Liver (tissue), 9 donors: ENCODE measurements around the gene SLC8A3. TPM values are rescaled to one million over a fixed set of nuclear protein-coding genes. Genes with fewer than 3 reads are reported as not detected.

ENCODE experiments used
- DNase-seq: peaks from one replicate; pipeline ENCODE4 v3.0.0-alpha.2; 2017; ENCODE audit warnings: low spot score
- H3K27ac ChIP-seq, 2 donors: one replicate each; pipeline ENCODE4 v1.7.0; 2013; ENCODE audit warnings: inconsistent platforms in 2 of 2, low read length in 2 of 2, control low read depth in 1 of 2, low read depth in 1 of 2, mild to moderate bottlenecking in 1 of 2
- H3K27me3 ChIP-seq, 4 donors: one replicate each; pipeline versions ENCODE4 v1.6.1 to v1.7.0; 2013; ENCODE audit warnings: low read length in 3 of 4, inconsistent platforms in 1 of 4, mild to moderate bottlenecking in 1 of 4, moderate library complexity in 1 of 4; ENCODE audit not compliant: control insufficient read depth in 4 of 4, insufficient read depth in 4 of 4
- H3K36me3 ChIP-seq, 4 donors: one replicate each; pipeline versions ENCODE4 v1.6.1 to v1.7.0; 2013; ENCODE audit warnings: low read length in 3 of 4, mild to moderate bottlenecking in 3 of 4, low read depth in 1 of 4, moderate library complexity in 1 of 4; ENCODE audit not compliant: control insufficient read depth in 4 of 4, insufficient read depth in 3 of 4
- H3K4me1 ChIP-seq, 4 donors: one replicate each; pipeline versions ENCODE4 v1.6.1 to v1.7.0; 2013; ENCODE audit warnings: low read length in 3 of 4, mild to moderate bottlenecking in 3 of 4, moderate library complexity in 1 of 4; ENCODE audit not compliant: control insufficient read depth in 4 of 4, insufficient read depth in 4 of 4
- H3K4me3 ChIP-seq, 3 donors: one replicate each; pipeline versions ENCODE4 v1.6.1 to v1.7.0; 2013; ENCODE audit warnings: low read length in 3 of 3, control low read depth in 1 of 3, low read depth in 1 of 3, mild to moderate bottlenecking in 1 of 3
- H3K9ac ChIP-seq, 2 donors: one replicate each; pipeline ENCODE4 v1.7.0; 2013; ENCODE audit warnings: low read length in 2 of 2, mild to moderate bottlenecking in 2 of 2, moderate library complexity in 2 of 2, control low read depth in 1 of 2, low read depth in 1 of 2
- H3K9me3 ChIP-seq, 4 donors: one replicate each; pipeline versions ENCODE4 v1.6.1 to v1.7.0; 2013; ENCODE audit warnings: low read length in 3 of 4; ENCODE audit not compliant: control insufficient read depth in 4 of 4
- EGR1 ChIP-seq, 2 donors: IDR thresholded peaks; 2 replicates each; pipeline ENCODE4 v1.6.1; 2016 to 2018; ENCODE audit warnings: antibody characterized with exemption in 2 of 2, low read depth in 2 of 2
- FOXA2 ChIP-seq: IDR thresholded peaks from 2 replicates; pipeline ENCODE4 v1.6.1; 2016; ENCODE audit warnings: antibody characterized with exemption
- HNF4G ChIP-seq: IDR thresholded peaks from 2 replicates; pipeline ENCODE4 v1.6.1; 2016; ENCODE audit warnings: antibody characterized with exemption
- RAD21 ChIP-seq, 2 donors: IDR thresholded peaks; 2 replicates each; pipeline ENCODE4 v1.6.1; 2016; ENCODE audit warnings: antibody characterized with exemption in 2 of 2, mild to moderate bottlenecking in 2 of 2
- SP1 ChIP-seq: IDR thresholded peaks from 2 replicates; pipeline ENCODE4 v1.6.1; 2018; ENCODE audit warnings: antibody characterized with exemption, mild to moderate bottlenecking
- YY1 ChIP-seq: IDR thresholded peaks from 2 replicates; pipeline ENCODE4 v1.6.1; 2016; ENCODE audit warnings: antibody characterized with exemption, mild to moderate bottlenecking
- WGBS: extraction: QIAGEN DNeasy Blood & Tissue Kit; methylation state at CpG from one replicate; pipeline ENCODE4 v1.1.7; 2013; 5-methylcytosine and 5-hydroxymethylcytosine counted together
- polyA plus RNA-seq, 2 donors: library from polyadenylated mRNA; stranded (reverse) in 1 of 2; unstranded in 1 of 2; fragments of 200-250 nt in 1 of 2; fragments of >200 nt in 1 of 2; fragmentation: Nextera tagmentation in 1 of 2; extraction: Ambion mirVana in 1 of 2; gene quantifications; one replicate each; pipeline versions ENCODE4 v1.2.1 to v1.2.3, GENCODE V29; 2013 to 2015
- total RNA-seq, 2 donors: library from RNA; depleted of rRNA; stranded (reverse); fragments of >200 nt; gene quantifications; one replicate each; pipeline ENCODE4 v1.2.3, GENCODE V29; 2014
- TF ChIP-seq, protein P1 (sequence below): IDR thresholded peaks from 2 replicates; pipeline ENCODE4 v1.6.1; 2016; ENCODE audit warnings: antibody characterized with exemption
- TF ChIP-seq, protein P2 (sequence below): IDR thresholded peaks from 2 replicates; pipeline ENCODE4 v1.6.1; 2016; ENCODE audit warnings: antibody characterized with exemption, mild to moderate bottlenecking
- TF ChIP-seq, protein P3 (sequence below): fragments of 150-350 bp; IDR thresholded peaks from 2 replicates; pipeline ENCODE4 v1.5.1; 2017; ENCODE audit warnings: improper control_type of control experiment, low read depth, low read length; ENCODE audit not compliant: missing input control
- TF ChIP-seq, protein P4 (sequence below): IDR thresholded peaks from 2 replicates; pipeline ENCODE4 v1.6.1; 2016; ENCODE audit warnings: antibody characterized with exemption
- TF ChIP-seq, protein P5 (sequence below): IDR thresholded peaks from 2 replicates; pipeline ENCODE4 v1.6.1; 2016; ENCODE audit warnings: antibody characterized with exemption
- donor health status: healthy.
- donor health status: healthy.
- donor health status: healthy.
- donor health status: healthy.
- donor health status: healthy.

The SLC8A3 gene
- total and polyA plus RNA-seq, 4 donors, result 0.05 to 0.56 (median 0.10) TPM; not detected in 1

DNA sequence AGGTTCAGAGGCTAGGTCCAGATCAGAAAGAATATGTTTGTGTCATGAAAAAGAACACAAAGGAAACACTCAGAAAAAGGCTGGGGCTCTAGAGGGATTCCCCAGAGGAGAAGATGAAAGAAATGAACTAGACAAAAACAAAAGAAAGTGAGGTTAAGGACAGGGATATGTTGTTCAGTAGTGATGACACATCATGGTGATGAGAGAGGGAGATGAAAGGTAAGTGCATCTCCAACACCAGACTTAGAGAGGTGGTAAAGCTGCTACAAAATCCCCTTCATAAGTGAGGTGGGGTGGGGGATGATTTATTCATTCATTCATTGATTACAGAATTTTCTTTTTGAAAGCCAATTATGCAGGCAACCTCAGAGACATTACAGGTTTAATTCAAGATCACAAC lies 19.6 kb upstream of the SLC8A3 start:
- H3K4me3 ChIP-seq, result no peak overlapping the region
- H3K9ac ChIP-seq, result no peak overlapping the region
- no peaks in the 10 kb centered on the region for H3K9me3 ChIP-seq
- DNase-seq, result no peak
- H3K4me1 ChIP-seq, result no peaks in the 10 kb centered on the region
- H3K27ac ChIP-seq, result no peak overlapping the region
- H3K36me3 ChIP-seq, result no peaks in the 10 kb centered on the region
- peaks cover 0 to 11% (median 0%) of the 10 kb centered on the region in 4 donors for H3K27me3 ChIP-seq
- no peak for TF ChIP-seq RAD21 (IDR thresholded peaks at IDR 0.05)
- TF ChIP-seq EGR1 (IDR thresholded peaks at IDR 0.05; ENCODE audit: low read depth in 2 of 2), result no peak
- no peak for TF ChIP-seq HNF4G
- TF ChIP-seq, protein P1, sequence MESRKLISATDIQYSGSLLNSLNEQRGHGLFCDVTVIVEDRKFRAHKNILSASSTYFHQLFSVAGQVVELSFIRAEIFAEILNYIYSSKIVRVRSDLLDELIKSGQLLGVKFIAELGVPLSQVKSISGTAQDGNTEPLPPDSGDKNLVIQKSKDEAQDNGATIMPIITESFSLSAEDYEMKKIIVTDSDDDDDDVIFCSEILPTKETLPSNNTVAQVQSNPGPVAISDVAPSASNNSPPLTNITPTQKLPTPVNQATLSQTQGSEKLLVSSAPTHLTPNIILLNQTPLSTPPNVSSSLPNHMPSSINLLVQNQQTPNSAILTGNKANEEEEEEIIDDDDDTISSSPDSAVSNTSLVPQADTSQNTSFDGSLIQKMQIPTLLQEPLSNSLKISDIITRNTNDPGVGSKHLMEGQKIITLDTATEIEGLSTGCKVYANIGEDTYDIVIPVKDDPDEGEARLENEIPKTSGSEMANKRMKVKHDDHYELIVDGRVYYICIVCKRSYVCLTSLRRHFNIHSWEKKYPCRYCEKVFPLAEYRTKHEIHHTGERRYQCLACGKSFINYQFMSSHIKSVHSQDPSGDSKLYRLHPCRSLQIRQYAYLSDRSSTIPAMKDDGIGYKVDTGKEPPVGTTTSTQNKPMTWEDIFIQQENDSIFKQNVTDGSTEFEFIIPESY, result no peak
- TF ChIP-seq, protein P2, sequence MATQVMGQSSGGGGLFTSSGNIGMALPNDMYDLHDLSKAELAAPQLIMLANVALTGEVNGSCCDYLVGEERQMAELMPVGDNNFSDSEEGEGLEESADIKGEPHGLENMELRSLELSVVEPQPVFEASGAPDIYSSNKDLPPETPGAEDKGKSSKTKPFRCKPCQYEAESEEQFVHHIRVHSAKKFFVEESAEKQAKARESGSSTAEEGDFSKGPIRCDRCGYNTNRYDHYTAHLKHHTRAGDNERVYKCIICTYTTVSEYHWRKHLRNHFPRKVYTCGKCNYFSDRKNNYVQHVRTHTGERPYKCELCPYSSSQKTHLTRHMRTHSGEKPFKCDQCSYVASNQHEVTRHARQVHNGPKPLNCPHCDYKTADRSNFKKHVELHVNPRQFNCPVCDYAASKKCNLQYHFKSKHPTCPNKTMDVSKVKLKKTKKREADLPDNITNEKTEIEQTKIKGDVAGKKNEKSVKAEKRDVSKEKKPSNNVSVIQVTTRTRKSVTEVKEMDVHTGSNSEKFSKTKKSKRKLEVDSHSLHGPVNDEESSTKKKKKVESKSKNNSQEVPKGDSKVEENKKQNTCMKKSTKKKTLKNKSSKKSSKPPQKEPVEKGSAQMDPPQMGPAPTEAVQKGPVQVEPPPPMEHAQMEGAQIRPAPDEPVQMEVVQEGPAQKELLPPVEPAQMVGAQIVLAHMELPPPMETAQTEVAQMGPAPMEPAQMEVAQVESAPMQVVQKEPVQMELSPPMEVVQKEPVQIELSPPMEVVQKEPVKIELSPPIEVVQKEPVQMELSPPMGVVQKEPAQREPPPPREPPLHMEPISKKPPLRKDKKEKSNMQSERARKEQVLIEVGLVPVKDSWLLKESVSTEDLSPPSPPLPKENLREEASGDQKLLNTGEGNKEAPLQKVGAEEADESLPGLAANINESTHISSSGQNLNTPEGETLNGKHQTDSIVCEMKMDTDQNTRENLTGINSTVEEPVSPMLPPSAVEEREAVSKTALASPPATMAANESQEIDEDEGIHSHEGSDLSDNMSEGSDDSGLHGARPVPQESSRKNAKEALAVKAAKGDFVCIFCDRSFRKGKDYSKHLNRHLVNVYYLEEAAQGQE, result no peak
- TF ChIP-seq, protein P3, sequence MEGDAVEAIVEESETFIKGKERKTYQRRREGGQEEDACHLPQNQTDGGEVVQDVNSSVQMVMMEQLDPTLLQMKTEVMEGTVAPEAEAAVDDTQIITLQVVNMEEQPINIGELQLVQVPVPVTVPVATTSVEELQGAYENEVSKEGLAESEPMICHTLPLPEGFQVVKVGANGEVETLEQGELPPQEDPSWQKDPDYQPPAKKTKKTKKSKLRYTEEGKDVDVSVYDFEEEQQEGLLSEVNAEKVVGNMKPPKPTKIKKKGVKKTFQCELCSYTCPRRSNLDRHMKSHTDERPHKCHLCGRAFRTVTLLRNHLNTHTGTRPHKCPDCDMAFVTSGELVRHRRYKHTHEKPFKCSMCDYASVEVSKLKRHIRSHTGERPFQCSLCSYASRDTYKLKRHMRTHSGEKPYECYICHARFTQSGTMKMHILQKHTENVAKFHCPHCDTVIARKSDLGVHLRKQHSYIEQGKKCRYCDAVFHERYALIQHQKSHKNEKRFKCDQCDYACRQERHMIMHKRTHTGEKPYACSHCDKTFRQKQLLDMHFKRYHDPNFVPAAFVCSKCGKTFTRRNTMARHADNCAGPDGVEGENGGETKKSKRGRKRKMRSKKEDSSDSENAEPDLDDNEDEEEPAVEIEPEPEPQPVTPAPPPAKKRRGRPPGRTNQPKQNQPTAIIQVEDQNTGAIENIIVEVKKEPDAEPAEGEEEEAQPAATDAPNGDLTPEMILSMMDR, result no peak
- TF ChIP-seq YY1, result no peak
- TF ChIP-seq, protein P4, sequence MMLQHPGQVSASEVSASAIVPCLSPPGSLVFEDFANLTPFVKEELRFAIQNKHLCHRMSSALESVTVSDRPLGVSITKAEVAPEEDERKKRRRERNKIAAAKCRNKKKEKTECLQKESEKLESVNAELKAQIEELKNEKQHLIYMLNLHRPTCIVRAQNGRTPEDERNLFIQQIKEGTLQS, result no peak
- no peak for TF ChIP-seq FOXA2
- TF ChIP-seq SP1, result no peak

DNA sequence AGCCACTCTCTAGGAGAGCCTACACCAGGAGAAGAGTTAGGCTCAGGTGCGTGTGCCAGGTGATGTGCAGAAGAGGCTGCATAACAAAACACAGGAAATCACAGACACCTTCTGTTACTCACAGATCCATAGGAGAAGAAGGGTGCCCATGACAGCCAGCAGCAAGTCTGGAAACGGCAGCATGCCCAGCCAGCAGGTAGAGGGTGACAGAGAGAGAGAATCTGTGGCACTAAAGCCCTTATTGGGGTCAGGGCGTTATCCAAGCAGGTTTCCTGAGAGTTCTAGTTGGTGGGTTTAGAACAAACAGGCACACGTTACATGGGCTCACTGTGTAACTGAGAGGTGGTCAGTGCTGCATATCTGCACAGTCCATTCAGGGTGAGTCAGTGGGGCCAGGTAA lies 14.9 kb upstream of the SLC8A3 start:
- H3K4me1 ChIP-seq, result no peaks in the 10 kb centered on the region
- H3K9ac ChIP-seq, result no peak overlapping the region
- H3K4me3 ChIP-seq, result no peak overlapping the region
- TF ChIP-seq, protein P5, sequence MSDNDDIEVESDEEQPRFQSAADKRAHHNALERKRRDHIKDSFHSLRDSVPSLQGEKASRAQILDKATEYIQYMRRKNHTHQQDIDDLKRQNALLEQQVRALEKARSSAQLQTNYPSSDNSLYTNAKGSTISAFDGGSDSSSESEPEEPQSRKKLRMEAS, result no peak
- H3K27ac ChIP-seq, result no peak overlapping the region
- H3K9me3 ChIP-seq, result no peaks in the 10 kb centered on the region
- no peak for DNase-seq
- WGBS, result 76% methylated on average over 4 of the region's 4 CpGs
- H3K27me3 ChIP-seq, result peaks cover 0 to 5% (median 0%) of the 10 kb centered on the region in 4 donors
- H3K36me3 ChIP-seq, result no peaks in the 10 kb centered on the region
